Tibial nerve (tissue), 4 donors: ENCODE data around the gene DBI.

Experiments
- CTCF ChIP-seq, 5 experiments: fragments of 200-600 bp in 3 of 5; fragments of 450-650 bp in 2 of 5; sonication (generic) in 3 of 5; IDR thresholded peaks; one replicate each; pipeline ENCODE4 v1.5.1; 2016 to 2019; ENCODE audit warnings: antibody characterized with exemption in 5 of 5, mild to moderate bottlenecking in 3 of 5, moderate library complexity in 2 of 5
- EP300 ChIP-seq, 2 donors: sonication (generic); formaldehyde crosslinking; IDR thresholded peaks; one replicate each; pipeline ENCODE4 v1.6.1; 2017; ENCODE audit warnings: antibody characterized with exemption in 2 of 2, mild to moderate bottlenecking in 1 of 2
- POLR2A ChIP-seq, 2 donors: fragments of 450-650 bp; IDR thresholded peaks; one replicate each; pipeline ENCODE4 v1.6.1; 2017; ENCODE audit warnings: antibody characterized with exemption in 2 of 2, mild to moderate bottlenecking in 2 of 2, moderate library complexity in 2 of 2

GRCh38 chr2:119384971-119385370 is 18.2 kb downstream of the DBI start:
- no peak for TF ChIP-seq CTCF (IDR thresholded peaks at IDR 0.05)
- no peak for TF ChIP-seq POLR2A (IDR thresholded peaks at IDR 0.05)
- TF ChIP-seq EP300 (IDR thresholded peaks at IDR 0.05): no peak
